Retinal pigment epithelial cell (primary cell): ENCODE results near the gene PLEKHG2.

Experiments used
- DNase-seq: peaks from one replicate; pipeline ENCODE4 v3.0.0-alpha.2; 2010; ENCODE audit warnings: low read depth
- H3K4me3 ChIP-seq: 2 replicates; pipeline ENCODE4 v1.5.1; 2011; ENCODE audit warnings: mild to moderate bottlenecking, low read length, control low read depth, moderate library complexity
- CTCF ChIP-seq: conservative IDR thresholded peaks from 2 replicates; pipeline ENCODE4 v1.5.1; 2011; ENCODE audit warnings: low read depth, low read length, control low read depth, inconsistent platforms

Gene PLEKHG2

GRCh38 chr19:39399668-39400050 lies 12.8 kb upstream of the PLEKHG2 start:
- no peak for TF ChIP-seq CTCF
- no peak for DNase-seq
- no peak overlapping the region for H3K4me3 ChIP-seq

GRCh38 chr19:39400061-39400460 lies 12.4 kb upstream of the PLEKHG2 start:
- TF ChIP-seq CTCF = no peak
- H3K4me3 ChIP-seq = no peak overlapping the region
- DNase-seq = no peak

GRCh38 chr19:39401070-39401548 lies 11.4 kb upstream of the PLEKHG2 start:
- no peak for TF ChIP-seq CTCF
- H3K4me3 ChIP-seq = no peak overlapping the region
- DNase-seq = no peak

- DNase-seq = no peak
- H3K4me3 ChIP-seq = no peak overlapping the region
- TF ChIP-seq CTCF = no peak
Observed at GRCh38 chr19:39401549-39402345, 10.7 kb upstream of the PLEKHG2 start.

- no peak for TF ChIP-seq CTCF
- DNase-seq = no peak
- H3K4me3 ChIP-seq = peak overlapping the region; percentile 53
Observed at GRCh38 chr19:39402346-39403300, 9.8 kb upstream of the PLEKHG2 start.

- no peak for TF ChIP-seq CTCF
- peak overlapping the region; percentile 53 for H3K4me3 ChIP-seq
- DNase-seq = peak; percentile 92
Observed at GRCh38 chr19:39403331-39404312, 8.8 kb upstream of the PLEKHG2 start.
